ENCODE data around the gene NF1. TPM values are rescaled to one million over a fixed set of nuclear protein-coding genes. Genes with fewer than 3 reads are reported as not detected.
"Not testable (repeated sequence)": the region's sequence is repeated elsewhere in the genome, so short reads cannot be mapped to it uniquely, and the experiment has no call there.

The NF1 gene
- total RNA-seq, 5 donors from 2014 or later (not counting 1 experiment from before 2014, with no cell fraction given) = 30.8 to 32.6 (median 31.8) TPM

- Mint-ChIP-seq H3K36me3 (peaks cover 24% of the 10 kb centered on the region), H3K4me1 (no peaks in the 10 kb centered on the region), H3K27me3 (no peaks in the 10 kb centered on the region), H3K9me3 (no peaks in the 10 kb centered on the region), H3K27ac (no peak overlapping the region), H3K4me3 (no peak overlapping the region)
- ChIA-PET CTCF (interaction anchor here in 1 of 2 donors (0.6 kb wide), 1 partner anchor 1908 kb away, joined by 4 read pairs; no protein-coding TSS in a partner anchor), POLR2A (no interaction called here)
- no peaks in the 10 kb centered on the region for H3K9me3 ChIP-seq
- DNase-seq = no peak
- no peak overlapping the region for H3K4me3 ChIP-seq (ENCODE audit: control insufficient read depth in 1 of 2, extremely low read depth in 1 of 2, low read length in 1 of 2)
- no CpG with 5 or more reads among the region's 2 CpGs for WGBS (ENCODE audit: insufficient coverage)
- H3K27me3 ChIP-seq (replicated peaks in 1 of 2; ENCODE audit: control insufficient read depth in 2 of 2, extremely low read depth in 1 of 2, insufficient read depth in 2 of 2, low read length in 1 of 2) = no peaks in the 10 kb centered on the region
- H3K4me1 ChIP-seq (ENCODE audit: control insufficient read depth in 1 of 2, extremely low read depth in 1 of 2, insufficient read depth in 2 of 2, low read length in 2 of 2) = no peaks in the 10 kb centered on the region
- ATAC-seq (replicated peaks in 1 of 4) = no peak
- H3K27ac ChIP-seq (ENCODE audit: low read length) = no peak overlapping the region
- no peaks in the 10 kb centered on the region for H3K36me3 ChIP-seq (ENCODE audit: control insufficient read depth in 2 of 2, extremely low read depth in 1 of 2, insufficient read depth in 1 of 2, low read length in 1 of 2)
Measured at GRCh38 chr17:31279401-31279800, 184.6 kb downstream of the NF1 start.

- Histone ChIP-seq H3K27ac (ENCODE audit: low read length) (no peak overlapping the region), H3K27me3 (replicated peaks in 1 of 2; ENCODE audit: control insufficient read depth in 2 of 2, extremely low read depth in 1 of 2, insufficient read depth in 2 of 2, low read length in 1 of 2) (no peaks in the 10 kb centered on the region), H3K36me3 (ENCODE audit: control insufficient read depth in 2 of 2, extremely low read depth in 1 of 2, insufficient read depth in 1 of 2, low read length in 1 of 2) (no peaks in the 10 kb centered on the region), H3K4me3 (ENCODE audit: control insufficient read depth in 1 of 2, extremely low read depth in 1 of 2, low read length in 1 of 2) (no peak overlapping the region), H3K9me3 (no peaks in the 10 kb centered on the region), H3K4me1 (ENCODE audit: control insufficient read depth in 1 of 2, extremely low read depth in 1 of 2, insufficient read depth in 2 of 2, low read length in 2 of 2) (no peaks in the 10 kb centered on the region)
- Mint-ChIP-seq H3K27me3 (no peaks in the 10 kb centered on the region), H3K36me3 (peaks cover 17% of the 10 kb centered on the region), H3K4me1 (no peaks in the 10 kb centered on the region), H3K27ac (no peak overlapping the region), H3K4me3 (no peak overlapping the region), H3K9me3 (no peaks in the 10 kb centered on the region)
- ChIA-PET POLR2A (interaction anchor here in 1 of 2 donors (0.6 kb wide), 1 partner anchor 1556 kb away, joined by 4 read pairs; no protein-coding TSS in a partner anchor), CTCF (no interaction called here)
- no peak for DNase-seq
- no peak for ATAC-seq (replicated peaks in 1 of 4)
- no CpG with 5 or more reads among the region's 2 CpGs for WGBS (ENCODE audit: insufficient coverage)
Measured at GRCh38 chr17:31281061-31281460, 186.3 kb downstream of the NF1 start.

- POLR2A ChIA-PET = interaction anchor here in 1 of 2 donors (0.5 kb wide), 1 partner anchor 401 kb away, joined by 8 read pairs; no protein-coding TSS in a partner anchor
- DNase-seq (no peak), ATAC-seq (replicated peaks in 1 of 4) (no peak)
- no peaks in the 10 kb centered on the region for H3K9me3 ChIP-seq
- H3K4me1 Mint-ChIP-seq = peaks cover 11 to 12% (median 12%) of the 10 kb centered on the region in 3 donors
- H3K4me3 Mint-ChIP-seq = no peak overlapping the region
- H3K27ac Mint-ChIP-seq = no peak overlapping the region
- H3K4me3 ChIP-seq (ENCODE audit: control insufficient read depth in 1 of 2, extremely low read depth in 1 of 2, low read length in 1 of 2) = no peak overlapping the region
- CTCF ChIA-PET = no interaction called here
- H3K36me3 ChIP-seq (ENCODE audit: control insufficient read depth in 2 of 2, extremely low read depth in 1 of 2, insufficient read depth in 1 of 2, low read length in 1 of 2) = no peaks in the 10 kb centered on the region
- H3K27ac ChIP-seq (ENCODE audit: low read length) = no peak overlapping the region
- H3K27me3 Mint-ChIP-seq = no peaks in the 10 kb centered on the region
- no peaks in the 10 kb centered on the region for H3K27me3 ChIP-seq (replicated peaks in 1 of 2; ENCODE audit: control insufficient read depth in 2 of 2, extremely low read depth in 1 of 2, insufficient read depth in 2 of 2, low read length in 1 of 2)
- H3K36me3 Mint-ChIP-seq = peaks cover 17% of the 10 kb centered on the region
- H3K9me3 Mint-ChIP-seq = no peaks in the 10 kb centered on the region
- no peaks in the 10 kb centered on the region for H3K4me1 ChIP-seq (ENCODE audit: control insufficient read depth in 1 of 2, extremely low read depth in 1 of 2, insufficient read depth in 2 of 2, low read length in 2 of 2)
Measured at GRCh38 chr17:31283841-31284240, 189.1 kb downstream of the NF1 start.

GRCh38 chr17:31286587-31286986, 191.8 kb downstream of the NF1 start:
- no peaks in the 10 kb centered on the region for H3K27me3 Mint-ChIP-seq
- H3K36me3 Mint-ChIP-seq = peaks cover 12% of the 10 kb centered on the region
- ChIA-PET POLR2A (no interaction called here), CTCF (no interaction called here)
- Histone ChIP-seq H3K27ac (ENCODE audit: low read length) (no peak overlapping the region), H3K4me3 (ENCODE audit: control insufficient read depth in 1 of 2, extremely low read depth in 1 of 2, low read length in 1 of 2) (no peak overlapping the region), H3K9me3 (no peaks in the 10 kb centered on the region), H3K27me3 (replicated peaks in 1 of 2; ENCODE audit: control insufficient read depth in 2 of 2, extremely low read depth in 1 of 2, insufficient read depth in 2 of 2, low read length in 1 of 2) (no peaks in the 10 kb centered on the region), H3K4me1 (ENCODE audit: control insufficient read depth in 1 of 2, extremely low read depth in 1 of 2, insufficient read depth in 2 of 2, low read length in 2 of 2) (no peaks in the 10 kb centered on the region), H3K36me3 (ENCODE audit: control insufficient read depth in 2 of 2, extremely low read depth in 1 of 2, insufficient read depth in 1 of 2, low read length in 1 of 2) (no peaks in the 10 kb centered on the region)
- peaks cover 15 to 25% (median 21%) of the 10 kb centered on the region in 3 donors for H3K4me1 Mint-ChIP-seq
- H3K9me3 Mint-ChIP-seq = no peaks in the 10 kb centered on the region
- WGBS (ENCODE audit: insufficient coverage) = no CpG with 5 or more reads among the region's 1 CpG
- DNase-seq (no peak), ATAC-seq (replicated peaks in 1 of 4) (no peak)
- no peak overlapping the region for H3K4me3 Mint-ChIP-seq
- H3K27ac Mint-ChIP-seq = no peak overlapping the region

DNA sequence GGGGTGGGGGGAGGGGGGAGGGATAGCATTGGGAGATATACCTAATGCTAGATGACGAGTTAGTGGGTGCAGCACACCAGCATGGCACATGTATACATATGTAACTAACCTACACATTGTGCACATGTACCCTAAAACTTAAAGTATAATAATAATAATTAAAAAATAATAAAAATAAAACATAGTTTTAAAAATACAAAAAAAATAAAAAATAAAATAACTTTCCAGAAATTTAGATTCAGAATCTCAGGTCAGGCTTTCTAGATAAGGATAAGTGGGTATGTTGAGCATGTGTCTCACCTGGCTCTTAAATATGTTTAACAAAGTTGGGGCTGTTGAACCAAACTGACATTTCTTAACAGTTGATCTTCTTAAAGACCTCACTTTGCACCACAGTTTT, 193.2 kb downstream of the NF1 start:
- DNase-seq; H3K4me3 ChIP-seq (ENCODE audit: control insufficient read depth in 1 of 2, extremely low read depth in 1 of 2, low read length in 1 of 2); H3K9me3 Mint-ChIP-seq; ATAC-seq (replicated peaks in 1 of 4); H3K36me3 ChIP-seq (ENCODE audit: control insufficient read depth in 2 of 2, extremely low read depth in 1 of 2, insufficient read depth in 1 of 2, low read length in 1 of 2); H3K27ac Mint-ChIP-seq; CTCF ChIA-PET; H3K9me3 ChIP-seq; H3K27me3 Mint-ChIP-seq; H3K27ac ChIP-seq (ENCODE audit: low read length); H3K27me3 ChIP-seq (replicated peaks in 1 of 2; ENCODE audit: control insufficient read depth in 2 of 2, extremely low read depth in 1 of 2, insufficient read depth in 2 of 2, low read length in 1 of 2); H3K4me1 ChIP-seq (ENCODE audit: control insufficient read depth in 1 of 2, extremely low read depth in 1 of 2, insufficient read depth in 2 of 2, low read length in 2 of 2); H3K4me3 Mint-ChIP-seq; H3K36me3 Mint-ChIP-seq; POLR2A ChIA-PET: not testable (repeated sequence)
- peaks cover 15 to 25% (median 21%) of the 10 kb centered on the region in 3 donors for H3K4me1 Mint-ChIP-seq
- WGBS (ENCODE audit: insufficient coverage) = no CpG with 5 or more reads among the region's 1 CpG

DNA sequence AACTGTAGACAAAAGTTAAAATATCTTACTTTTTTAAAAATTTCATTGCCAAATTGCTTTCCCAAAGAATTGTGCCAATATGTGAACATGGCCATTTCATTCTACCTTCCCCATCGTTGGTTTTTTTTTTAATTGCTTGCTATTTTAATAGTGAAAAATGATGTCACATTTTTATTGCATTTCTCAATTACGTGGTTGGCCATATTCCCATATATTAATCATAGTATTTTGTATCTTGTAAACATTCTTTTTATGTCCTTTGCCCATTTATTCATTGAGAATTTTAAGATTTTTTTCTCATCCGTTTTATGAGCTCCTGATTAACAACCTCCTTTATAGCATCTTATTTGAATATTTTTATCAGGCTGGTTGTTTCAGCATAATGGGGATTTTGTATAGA, 195.0 kb downstream of the NF1 start:
- Histone ChIP-seq H3K9me3 (no peaks in the 10 kb centered on the region), H3K4me1 (ENCODE audit: control insufficient read depth in 1 of 2, extremely low read depth in 1 of 2, insufficient read depth in 2 of 2, low read length in 2 of 2) (no peaks in the 10 kb centered on the region), H3K27ac (ENCODE audit: low read length) (no peak overlapping the region), H3K27me3 (replicated peaks in 1 of 2; ENCODE audit: control insufficient read depth in 2 of 2, extremely low read depth in 1 of 2, insufficient read depth in 2 of 2, low read length in 1 of 2) (no peaks in the 10 kb centered on the region), H3K36me3 (ENCODE audit: control insufficient read depth in 2 of 2, extremely low read depth in 1 of 2, insufficient read depth in 1 of 2, low read length in 1 of 2) (no peaks in the 10 kb centered on the region), H3K4me3 (ENCODE audit: control insufficient read depth in 1 of 2, extremely low read depth in 1 of 2, low read length in 1 of 2) (no peak overlapping the region)
- H3K27me3 Mint-ChIP-seq = no peaks in the 10 kb centered on the region
- no peak overlapping the region for H3K4me3 Mint-ChIP-seq
- CTCF ChIA-PET = no interaction called here
- DNase-seq (no peak), ATAC-seq (replicated peaks in 1 of 4) (no peak)
- WGBS (ENCODE audit: insufficient coverage) = no CpG with 5 or more reads among the region's 3 CpGs
- POLR2A ChIA-PET = interaction anchor here in 1 of 2 donors (0.6 kb wide), 1 partner anchor 1076 kb away, joined by 6 read pairs; no protein-coding TSS in a partner anchor
- peaks cover 7% of the 10 kb centered on the region for H3K36me3 Mint-ChIP-seq
- peaks cover 15 to 25% (median 21%) of the 10 kb centered on the region in 3 donors for H3K4me1 Mint-ChIP-seq
- no peak overlapping the region for H3K27ac Mint-ChIP-seq
- H3K9me3 Mint-ChIP-seq = no peaks in the 10 kb centered on the region

GRCh38 chr17:31291820-31292219, 197.0 kb downstream of the NF1 start:
- Mint-ChIP-seq H3K27me3 (no peaks in the 10 kb centered on the region), H3K9me3 (no peaks in the 10 kb centered on the region), H3K36me3 (peaks cover 7% of the 10 kb centered on the region), H3K4me1 (peaks cover 22 to 26% (median 26%) of the 10 kb centered on the region in 3 donors), H3K27ac (no peak overlapping the region), H3K4me3 (no peak overlapping the region)
- Histone ChIP-seq H3K36me3 (ENCODE audit: control insufficient read depth in 2 of 2, extremely low read depth in 1 of 2, insufficient read depth in 1 of 2, low read length in 1 of 2) (no peaks in the 10 kb centered on the region), H3K27me3 (replicated peaks in 1 of 2; ENCODE audit: control insufficient read depth in 2 of 2, extremely low read depth in 1 of 2, insufficient read depth in 2 of 2, low read length in 1 of 2) (no peaks in the 10 kb centered on the region), H3K27ac (ENCODE audit: low read length) (no peak overlapping the region), H3K9me3 (no peaks in the 10 kb centered on the region), H3K4me1 (ENCODE audit: control insufficient read depth in 1 of 2, extremely low read depth in 1 of 2, insufficient read depth in 2 of 2, low read length in 2 of 2) (no peaks in the 10 kb centered on the region), H3K4me3 (ENCODE audit: control insufficient read depth in 1 of 2, extremely low read depth in 1 of 2, low read length in 1 of 2) (no peak overlapping the region)
- ChIA-PET CTCF (no interaction called here), POLR2A (no interaction called here)
- no peak for ATAC-seq (replicated peaks in 1 of 4)
- DNase-seq = no peak
